ENCODE results near the gene ATP8B2. TPM values are rescaled to one million over a fixed set of nuclear protein-coding genes. Genes with fewer than 3 reads are reported as not detected.
"Not testable (repeated sequence)": the region's sequence is repeated elsewhere in the genome, so short reads cannot be mapped to it uniquely, and the experiment has no call there.

ATP8B2 gene
- total RNA-seq, 2 experiments from 2014 or later: 46.3 to 67.3 TPM

DNA sequence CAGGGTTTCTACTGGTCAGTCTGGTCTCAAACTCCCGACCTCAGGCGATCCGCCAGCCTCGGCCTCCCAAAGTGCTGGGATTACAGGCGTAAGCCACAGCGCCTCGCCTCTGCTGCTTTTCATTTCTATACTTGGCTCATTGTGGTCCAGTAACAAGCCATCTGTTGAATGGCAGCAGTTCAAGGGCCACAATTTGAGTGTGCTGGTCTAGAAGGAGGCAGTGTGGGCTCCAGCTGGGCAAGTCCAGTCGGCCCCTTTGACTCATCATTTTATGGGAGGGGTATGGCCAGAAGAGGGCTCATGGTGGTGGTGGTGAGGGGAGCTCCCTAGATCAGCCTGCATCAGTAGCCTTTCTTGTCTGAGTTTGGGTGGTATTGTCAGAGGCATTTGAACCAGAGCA lies 33.2 kb downstream of the ATP8B2 start:
- H3K4me3 Mint-ChIP-seq: no peak overlapping the region
- ATAC-seq (no peak), DNase-seq (no peak)
- no peaks in the 10 kb centered on the region for H3K36me3 Mint-ChIP-seq
- H3K9me3 Mint-ChIP-seq (ENCODE audit: low read depth): no peaks in the 10 kb centered on the region
- peaks cover 5% of the 10 kb centered on the region for H3K4me1 Mint-ChIP-seq
- H3K27ac Mint-ChIP-seq: no peak overlapping the region
- peaks cover 19% of the 10 kb centered on the region for H3K27me3 Mint-ChIP-seq
- CTCF ChIA-PET: no interaction called here

DNA sequence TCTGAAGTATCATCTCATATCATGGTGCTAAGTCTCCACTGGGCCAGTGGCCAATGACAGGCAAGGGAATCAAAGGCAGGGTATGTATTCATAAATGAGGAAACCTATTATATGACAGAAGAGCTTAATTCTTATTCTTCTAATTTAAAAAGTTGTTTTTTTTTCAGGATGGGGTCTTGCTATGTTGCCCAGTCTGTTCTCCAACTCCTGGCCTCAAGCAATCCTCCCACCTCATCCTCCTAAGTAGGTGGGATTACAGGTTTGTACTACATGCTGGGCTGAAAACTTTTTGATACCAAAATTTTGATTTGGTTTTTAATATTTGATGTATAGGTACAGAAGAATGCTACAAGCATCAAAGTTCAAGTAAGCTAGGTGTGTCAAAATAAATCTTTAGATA lies 35.0 kb downstream of the ATP8B2 start:
- Mint-ChIP-seq H3K9me3 (ENCODE audit: low read depth) (no peaks in the 10 kb centered on the region), H3K27me3 (peaks cover 13% of the 10 kb centered on the region), H3K36me3 (no peaks in the 10 kb centered on the region), H3K27ac (no peak overlapping the region), H3K4me1 (no peaks in the 10 kb centered on the region), H3K4me3 (no peak overlapping the region)
- CTCF ChIA-PET: interaction anchor here (1.1 to 1.6 kb wide), 4 partner anchors 15 to 74 kb away, joined by 3 to 6 read pairs (median 3); no protein-coding TSS in a partner anchor
- ATAC-seq (no peak), DNase-seq (no peak)

- H3K27me3 Mint-ChIP-seq: peaks cover 14% of the 10 kb centered on the region
- CTCF ChIA-PET: interaction anchor here (0.9 to 1.6 kb wide), 6 partner anchors 9 to 73 kb away, joined by 3 to 6 read pairs (median 3); no protein-coding TSS in a partner anchor
- not testable (repeated sequence) for H3K4me1 Mint-ChIP-seq; H3K27ac Mint-ChIP-seq; H3K9me3 Mint-ChIP-seq (ENCODE audit: low read depth); H3K4me3 Mint-ChIP-seq; DNase-seq; H3K36me3 Mint-ChIP-seq; ATAC-seq
Observed at GRCh38 chr1:154360881-154361280, 35.6 kb downstream of the ATP8B2 start.

GRCh38 chr1:154361357-154361756 lies 36.0 kb downstream of the ATP8B2 start:
- CTCF ChIA-PET: interaction anchor here (0.9 to 1.6 kb wide), 5 partner anchors 10 to 26 kb away, joined by 3 to 6 read pairs (median 3); no protein-coding TSS in a partner anchor
- no peak for DNase-seq
- H3K27ac Mint-ChIP-seq: no peak overlapping the region
- H3K27me3 Mint-ChIP-seq: peaks cover 15% of the 10 kb centered on the region
- peaks cover 2% of the 10 kb centered on the region for H3K4me1 Mint-ChIP-seq
- no peak for ATAC-seq
- no peak overlapping the region for H3K4me3 Mint-ChIP-seq
- H3K9me3 Mint-ChIP-seq (ENCODE audit: low read depth): no peaks in the 10 kb centered on the region
- H3K36me3 Mint-ChIP-seq: no peaks in the 10 kb centered on the region

- Mint-ChIP-seq H3K27ac (no peak overlapping the region), H3K36me3 (no peaks in the 10 kb centered on the region), H3K4me3 (no peak overlapping the region), H3K9me3 (ENCODE audit: low read depth) (no peaks in the 10 kb centered on the region), H3K27me3 (no peaks in the 10 kb centered on the region), H3K4me1 (peaks cover 9% of the 10 kb centered on the region)
- no peak for DNase-seq
- no peak for ATAC-seq
- CTCF ChIA-PET: interaction anchor here (0.6 kb wide), 1 partner anchor 100 kb away, joined by 3 read pairs; no protein-coding TSS in a partner anchor
Observed at GRCh38 chr1:154371436-154371835, 46.1 kb downstream of the ATP8B2 start.

DNA sequence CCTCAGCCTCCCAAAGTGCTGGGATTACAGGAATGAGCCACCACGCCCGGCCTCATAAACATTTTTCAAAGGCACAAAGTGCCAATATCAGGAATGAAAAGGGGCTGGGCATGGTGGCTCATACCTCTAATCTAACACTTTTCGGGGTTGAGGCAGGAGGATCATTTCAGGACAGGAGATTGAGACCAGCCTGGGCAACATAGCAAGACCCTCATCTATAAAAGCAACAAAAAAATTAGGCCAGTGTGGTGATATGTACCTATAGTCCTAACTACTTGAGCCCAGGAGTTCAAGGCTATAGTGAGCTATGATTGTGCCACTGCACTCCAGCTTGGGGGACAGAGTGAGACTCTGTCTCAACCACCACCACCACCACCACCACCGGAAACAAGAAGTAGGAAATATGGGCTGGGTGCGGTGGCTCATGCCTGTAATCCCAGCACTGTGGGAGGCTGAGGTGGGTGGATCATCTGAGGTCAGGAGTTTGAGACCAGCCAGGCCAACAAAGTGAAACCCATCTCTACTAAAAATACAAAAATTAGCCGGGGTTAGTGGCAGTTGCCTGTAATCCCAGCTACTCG lies 48.5 kb downstream of the ATP8B2 start:
- not testable (repeated sequence) for H3K36me3 Mint-ChIP-seq; H3K4me3 Mint-ChIP-seq; H3K27me3 Mint-ChIP-seq; ATAC-seq; H3K9me3 Mint-ChIP-seq (ENCODE audit: low read depth); H3K27ac Mint-ChIP-seq; H3K4me1 Mint-ChIP-seq
- peak; percentile 56 for DNase-seq
- CTCF ChIA-PET: interaction anchor here (1.8 kb wide), 1 partner anchor 39 kb away, joined by 5 read pairs; no protein-coding TSS in a partner anchor

DNA sequence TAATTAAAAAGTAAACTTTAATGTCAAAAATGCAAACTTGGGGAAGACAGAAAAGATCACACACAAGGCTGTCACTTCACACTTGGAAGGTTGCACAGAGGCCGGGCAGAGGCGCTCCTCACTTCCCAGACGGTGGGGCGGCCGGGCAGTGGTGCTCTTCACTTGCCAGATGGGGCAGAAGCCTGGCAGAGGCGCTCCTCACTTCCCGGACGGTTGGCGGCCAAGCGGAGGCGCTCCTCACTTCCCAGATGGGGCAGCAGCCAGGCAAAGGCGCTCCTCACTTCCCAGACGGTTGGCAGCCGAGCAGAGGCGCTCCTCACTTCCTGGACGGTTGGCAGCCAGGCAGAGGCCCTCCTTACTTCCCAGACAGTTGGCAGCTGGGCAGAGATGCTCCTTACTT lies 54.0 kb downstream of the ATP8B2 start:
- ATAC-seq: no peak
- H3K4me1 Mint-ChIP-seq: peaks cover 2% of the 10 kb centered on the region
- H3K27ac Mint-ChIP-seq: no peak overlapping the region
- CTCF ChIA-PET: no interaction called here
- no peak for DNase-seq
- H3K36me3 Mint-ChIP-seq: no peaks in the 10 kb centered on the region
- H3K9me3 Mint-ChIP-seq (ENCODE audit: low read depth): no peaks in the 10 kb centered on the region
- H3K4me3 Mint-ChIP-seq: no peak overlapping the region
- no peaks in the 10 kb centered on the region for H3K27me3 Mint-ChIP-seq

DNA sequence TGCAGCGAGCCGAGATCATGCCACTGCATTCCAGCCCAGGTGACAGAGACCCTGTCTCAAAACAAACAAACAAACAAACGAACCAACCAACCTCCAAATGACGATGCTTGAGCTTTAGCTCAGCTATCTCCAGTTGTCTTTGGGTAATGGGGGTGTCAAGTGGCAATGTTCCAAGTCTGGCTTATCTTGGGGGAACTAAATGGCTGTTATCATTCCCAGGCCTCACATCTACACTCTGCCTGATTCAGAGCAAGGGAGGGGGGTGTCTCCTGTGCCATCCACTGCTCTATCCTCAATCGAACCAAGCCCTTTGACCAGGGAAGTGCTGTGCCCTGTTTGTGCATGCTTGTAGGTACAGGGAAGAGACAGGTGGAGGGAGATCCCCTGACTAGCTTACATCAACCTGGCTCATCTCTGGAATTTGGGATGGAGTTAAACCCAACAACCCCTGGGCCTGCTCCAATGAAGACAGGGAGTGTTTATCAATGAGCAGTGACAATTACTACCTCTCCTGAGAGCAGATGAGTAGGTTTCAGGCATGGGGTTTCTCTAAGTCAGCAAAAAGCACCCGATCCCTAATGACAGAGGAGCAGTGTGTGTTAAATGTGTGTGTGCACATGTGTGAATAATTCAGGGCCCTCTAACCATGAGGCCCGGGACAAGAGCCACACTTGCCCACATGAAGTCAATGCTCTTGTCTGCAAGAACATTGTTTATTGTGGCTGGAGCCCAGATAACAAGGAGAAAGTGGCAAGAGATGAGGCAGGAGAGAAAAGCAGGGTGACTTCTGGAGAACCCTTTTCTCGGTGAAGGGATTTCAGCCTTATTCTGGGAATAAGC lies 59.5 kb downstream of the ATP8B2 start:
- CTCF ChIA-PET: interaction anchor here (1.0 to 2.5 kb wide), 6 partner anchors 13 to 701 kb away, joined by 3 to 7 read pairs (median 4); partner anchors contain the start of genes ADAM15 and IL6R
- no peak for ATAC-seq
- DNase-seq: no peak
- Mint-ChIP-seq H3K4me1 (peaks cover 24% of the 10 kb centered on the region), H3K36me3 (peaks cover 5% of the 10 kb centered on the region), H3K9me3 (ENCODE audit: low read depth) (no peaks in the 10 kb centered on the region), H3K27me3 (no peaks in the 10 kb centered on the region), H3K4me3 (no peak overlapping the region), H3K27ac (peak overlapping the region; percentile 56)

GRCh38 chr1:154386643-154387352 lies 61.5 kb downstream of the ATP8B2 start:
- H3K27me3 Mint-ChIP-seq: no peaks in the 10 kb centered on the region
- CTCF ChIA-PET: interaction anchor here (0.8 to 1.5 kb wide), 5 partner anchors 9 to 93 kb away, joined by 3 read pairs; no protein-coding TSS in a partner anchor
- H3K4me3 Mint-ChIP-seq: peak overlapping the region; percentile 49
- H3K36me3 Mint-ChIP-seq: peaks cover 5% of the 10 kb centered on the region
- peak; percentile 75 for DNase-seq
- peaks cover 27% of the 10 kb centered on the region for H3K4me1 Mint-ChIP-seq
- peak overlapping the region; percentile 84 for H3K27ac Mint-ChIP-seq
- no peaks in the 10 kb centered on the region for H3K9me3 Mint-ChIP-seq (ENCODE audit: low read depth)
- peak; percentile 86 for ATAC-seq

DNA sequence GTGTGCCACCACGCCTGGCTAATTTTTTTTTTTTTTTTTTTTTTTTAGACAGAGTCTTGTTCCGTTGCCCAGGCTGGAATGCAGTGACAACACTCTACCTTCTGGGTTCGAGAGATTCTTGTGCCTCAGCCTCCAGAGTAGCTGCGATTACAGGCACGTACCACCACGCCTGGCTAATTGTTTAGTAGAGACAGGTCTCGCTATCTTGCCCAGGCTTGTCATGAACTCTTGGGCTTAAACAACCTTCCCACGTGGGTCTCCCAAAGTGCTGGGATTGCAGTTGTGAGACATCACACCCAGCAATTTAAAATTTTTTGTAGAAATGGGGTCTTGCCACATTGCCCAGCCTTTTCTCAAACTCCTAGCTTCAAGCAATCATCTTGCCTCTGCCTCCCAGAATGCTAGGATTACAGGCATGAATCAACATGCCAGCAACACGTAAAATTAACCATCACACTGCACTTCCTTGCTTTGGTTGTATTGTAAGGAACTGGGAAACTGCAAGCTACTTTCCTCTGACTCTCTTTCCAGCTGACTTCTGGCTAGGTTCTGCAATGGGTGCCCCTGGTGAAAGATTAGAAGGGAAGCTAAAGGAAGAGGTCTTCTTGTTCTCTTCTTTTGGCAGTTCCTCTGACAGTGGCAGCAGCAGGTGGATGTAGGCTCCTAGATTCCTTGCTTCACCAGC lies 65.9 kb downstream of the ATP8B2 start:
- no peak for DNase-seq
- CTCF ChIA-PET: interaction anchor here (1.2 kb wide), 1 partner anchor 12 kb away, joined by 3 read pairs; no protein-coding TSS in a partner anchor
- no peak for ATAC-seq
- Mint-ChIP-seq H3K36me3 (peaks cover 2% of the 10 kb centered on the region), H3K4me3 (no peak overlapping the region), H3K27me3 (peaks cover 7% of the 10 kb centered on the region), H3K4me1 (peaks cover 13% of the 10 kb centered on the region), H3K9me3 (ENCODE audit: low read depth) (peaks cover 4% of the 10 kb centered on the region), H3K27ac (no peak overlapping the region)

DNA sequence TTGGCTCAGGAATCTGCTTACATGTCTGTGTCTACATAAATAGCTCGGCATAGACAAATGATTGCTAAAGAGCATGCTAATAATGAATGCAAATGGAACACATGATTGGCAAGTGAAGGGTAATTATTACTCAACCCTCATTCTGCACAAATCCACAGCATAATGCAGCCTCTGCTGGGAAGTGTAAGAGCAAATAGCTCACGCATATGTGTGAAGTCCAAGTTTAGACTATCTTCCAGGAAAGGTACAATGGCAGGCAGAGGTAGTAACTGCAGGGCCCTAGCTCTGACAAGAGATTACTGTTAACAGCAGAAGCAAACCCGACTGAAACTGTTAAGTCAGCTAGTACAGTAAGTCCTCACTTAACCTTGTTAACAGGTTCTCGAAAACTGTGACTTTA lies 72.8 kb downstream of the ATP8B2 start:
- peaks cover 13% of the 10 kb centered on the region for H3K4me1 Mint-ChIP-seq
- H3K27ac Mint-ChIP-seq: no peak overlapping the region
- no peaks in the 10 kb centered on the region for H3K36me3 Mint-ChIP-seq
- DNase-seq: no peak
- H3K27me3 Mint-ChIP-seq: peaks cover 16% of the 10 kb centered on the region
- no peak overlapping the region for H3K4me3 Mint-ChIP-seq
- ATAC-seq: no peak
- H3K9me3 Mint-ChIP-seq (ENCODE audit: low read depth): peaks cover 6% of the 10 kb centered on the region
- CTCF ChIA-PET: interaction anchor here (1.1 to 1.2 kb wide), 2 partner anchors 13 to 22 kb away, joined by 4 read pairs; no protein-coding TSS in a partner anchor

- no peaks in the 10 kb centered on the region for H3K36me3 Mint-ChIP-seq
- peaks cover 17% of the 10 kb centered on the region for H3K27me3 Mint-ChIP-seq
- H3K9me3 Mint-ChIP-seq (ENCODE audit: low read depth): peaks cover 6% of the 10 kb centered on the region
- no peak for DNase-seq
- H3K27ac Mint-ChIP-seq: no peak overlapping the region
- CTCF ChIA-PET: interaction anchor here (1.1 to 1.2 kb wide), 2 partner anchors 13 to 22 kb away, joined by 4 read pairs; no protein-coding TSS in a partner anchor
- no peak for ATAC-seq
- no peak overlapping the region for H3K4me3 Mint-ChIP-seq
- H3K4me1 Mint-ChIP-seq: peaks cover 18% of the 10 kb centered on the region
Observed at GRCh38 chr1:154398678-154399077, 73.4 kb downstream of the ATP8B2 start.
